Coronary artery (tissue), 2 donors: Measurements from ENCODE around the gene RASAL2.

Experiments used
- DNase-seq: peaks from one replicate; pipeline ENCODE4 v3.0.0-alpha.2; 2017; ENCODE audit warnings: low spot score
- H3K27ac ChIP-seq, 2 donors: fragments of 200-600 bp; sonication (generic); one replicate each; pipeline ENCODE4 v1.5.1; 2016 to 2019
- H3K4me3 ChIP-seq: fragments of 200-600 bp; sonication (generic); 2 replicates; pipeline ENCODE4 v1.5.1; 2016; ENCODE audit warnings: mild to moderate bottlenecking, moderate library complexity
- TF ChIP-seq, protein P1 (sequence below): fragments of 200-600 bp; sonication (generic); IDR thresholded peaks from one replicate; pipeline ENCODE4 v1.5.1; 2019; ENCODE audit warnings: antibody characterized with exemption

The RASAL2 gene

DNA sequence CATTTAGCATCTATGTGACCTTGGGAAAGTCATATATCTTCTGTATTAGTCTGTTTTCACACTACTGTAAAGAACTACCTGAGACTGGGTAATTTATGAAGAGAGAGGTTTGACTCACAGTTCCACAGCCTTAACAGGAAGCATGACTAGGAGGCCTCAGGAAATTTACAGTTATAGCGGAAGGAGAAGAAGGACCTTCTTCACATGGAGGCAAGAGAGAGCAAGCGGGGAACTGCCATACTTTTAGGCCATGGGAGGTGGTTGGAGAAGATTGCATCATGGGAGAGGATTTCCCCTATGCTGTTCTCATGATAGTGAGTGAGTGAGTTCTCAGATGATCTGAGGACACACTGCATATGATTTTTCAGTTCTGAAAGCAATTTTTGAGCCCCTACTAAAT lies 315.0 kb downstream of the RASAL2 start:
- TF ChIP-seq, protein P1, sequence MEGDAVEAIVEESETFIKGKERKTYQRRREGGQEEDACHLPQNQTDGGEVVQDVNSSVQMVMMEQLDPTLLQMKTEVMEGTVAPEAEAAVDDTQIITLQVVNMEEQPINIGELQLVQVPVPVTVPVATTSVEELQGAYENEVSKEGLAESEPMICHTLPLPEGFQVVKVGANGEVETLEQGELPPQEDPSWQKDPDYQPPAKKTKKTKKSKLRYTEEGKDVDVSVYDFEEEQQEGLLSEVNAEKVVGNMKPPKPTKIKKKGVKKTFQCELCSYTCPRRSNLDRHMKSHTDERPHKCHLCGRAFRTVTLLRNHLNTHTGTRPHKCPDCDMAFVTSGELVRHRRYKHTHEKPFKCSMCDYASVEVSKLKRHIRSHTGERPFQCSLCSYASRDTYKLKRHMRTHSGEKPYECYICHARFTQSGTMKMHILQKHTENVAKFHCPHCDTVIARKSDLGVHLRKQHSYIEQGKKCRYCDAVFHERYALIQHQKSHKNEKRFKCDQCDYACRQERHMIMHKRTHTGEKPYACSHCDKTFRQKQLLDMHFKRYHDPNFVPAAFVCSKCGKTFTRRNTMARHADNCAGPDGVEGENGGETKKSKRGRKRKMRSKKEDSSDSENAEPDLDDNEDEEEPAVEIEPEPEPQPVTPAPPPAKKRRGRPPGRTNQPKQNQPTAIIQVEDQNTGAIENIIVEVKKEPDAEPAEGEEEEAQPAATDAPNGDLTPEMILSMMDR: no peak
- no peak overlapping the region for H3K4me3 ChIP-seq
- no peak for DNase-seq
- no peak overlapping the region for H3K27ac ChIP-seq

- Histone ChIP-seq H3K4me3 (no peak overlapping the region), H3K27ac (no peak overlapping the region)
- no peak for DNase-seq
- TF ChIP-seq, protein P1: no peak
Measured at GRCh38 chr1:178409541-178409940, 315.6 kb downstream of the RASAL2 start.

DNA sequence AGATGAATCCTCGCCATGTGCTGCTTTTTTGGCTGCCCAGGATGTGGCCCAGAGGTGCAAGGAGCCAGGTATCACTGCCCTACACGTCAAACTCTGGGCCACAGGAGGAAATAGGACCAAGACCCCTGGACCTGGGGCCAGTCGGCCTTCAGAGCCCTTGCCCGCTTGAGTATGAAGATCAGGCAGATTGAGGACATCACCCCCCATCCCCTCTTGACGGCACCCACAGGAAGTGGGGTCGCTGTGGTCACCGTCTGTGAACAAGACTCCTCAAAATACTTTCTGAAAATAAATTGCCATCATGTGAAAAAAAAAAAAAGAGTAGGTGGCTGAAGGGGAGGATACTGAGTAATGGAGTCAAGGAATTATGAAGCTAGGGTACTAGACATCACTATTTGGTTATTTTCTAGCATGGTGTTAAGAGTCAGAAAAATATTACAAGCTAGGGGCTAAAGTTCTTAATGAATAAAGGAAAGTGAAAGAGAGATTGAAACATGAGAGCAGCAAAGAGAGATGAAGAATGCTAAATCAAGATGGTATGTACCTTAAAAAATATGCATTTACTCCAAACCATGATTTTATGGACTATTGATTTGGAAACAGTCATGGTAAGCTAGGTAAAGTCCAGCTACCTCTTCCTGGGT lies 318.0 kb downstream of the RASAL2 start:
- no peak for DNase-seq
- Histone ChIP-seq H3K4me3 (no peak overlapping the region), H3K27ac (no peak overlapping the region)
- TF ChIP-seq, protein P1: no peak

DNA sequence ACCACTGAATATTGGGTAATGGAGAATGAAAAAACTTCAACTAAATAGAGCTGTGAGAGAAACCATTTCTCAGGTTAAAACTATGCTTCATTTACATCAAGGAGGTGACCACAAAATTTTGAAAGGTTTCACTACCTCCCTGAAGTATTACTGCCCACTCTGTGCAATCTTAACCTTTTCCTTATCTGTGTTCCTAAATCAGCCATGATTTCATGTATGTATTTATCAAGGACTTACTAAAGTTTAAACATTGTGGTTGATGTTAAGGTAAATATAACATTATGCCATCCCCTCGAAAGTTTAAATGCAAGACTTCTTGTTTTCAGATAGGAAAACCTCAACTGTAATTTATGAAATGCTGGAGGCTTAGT lies 318.5 kb downstream of the RASAL2 start:
- no peak overlapping the region for H3K27ac ChIP-seq
- H3K4me3 ChIP-seq: no peak overlapping the region
- TF ChIP-seq, protein P1: no peak

DNA sequence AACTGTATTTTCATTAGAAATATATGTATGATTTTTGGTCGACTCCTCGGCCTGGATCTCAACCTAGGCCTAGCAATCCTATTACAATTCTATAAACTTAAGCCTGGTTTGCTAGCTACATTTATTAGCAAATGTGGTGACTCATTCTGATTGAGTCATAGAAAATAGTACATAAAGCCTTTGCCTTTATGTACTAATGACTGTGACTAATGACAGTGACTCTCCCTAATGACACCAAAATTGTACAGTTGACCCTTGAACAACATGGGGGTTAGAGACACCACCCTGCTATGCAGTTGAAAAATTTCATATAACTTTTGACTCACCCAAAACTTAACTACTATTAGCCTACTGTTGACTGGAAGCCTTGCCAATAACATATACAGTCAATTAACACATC lies 324.0 kb downstream of the RASAL2 start:
- TF ChIP-seq, protein P1: no peak
- Histone ChIP-seq H3K4me3 (no peak overlapping the region), H3K27ac (no peak overlapping the region)
- DNase-seq: no peak

More for the DNA sequence above, 318.5 kb downstream of the RASAL2 start:
- no peak for DNase-seq

GRCh38 chr1:178418284-178418955 lies 324.5 kb downstream of the RASAL2 start:
- no peak for DNase-seq
- Histone ChIP-seq H3K4me3 (no peak overlapping the region), H3K27ac (no peak overlapping the region)
- TF ChIP-seq, protein P1: no peak

DNA sequence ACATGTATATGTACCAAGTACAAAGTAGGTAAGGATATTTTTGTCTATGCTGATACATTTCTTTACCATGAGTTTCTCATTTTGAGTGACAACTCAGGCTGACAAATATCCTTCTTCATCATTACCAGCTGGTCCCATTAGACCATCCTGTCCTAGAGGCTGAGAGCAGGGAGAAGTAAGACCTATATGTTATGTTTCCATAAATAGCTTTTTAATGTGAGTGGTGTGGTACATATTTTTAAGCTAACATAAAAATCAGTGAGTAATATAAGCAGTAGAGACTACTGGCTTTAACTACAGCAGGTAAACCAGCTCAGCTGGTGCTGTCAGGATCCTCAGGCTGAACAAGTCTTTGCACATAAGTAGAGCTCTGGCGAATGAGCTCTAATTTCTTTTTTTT lies 340.5 kb downstream of the RASAL2 start:
- TF ChIP-seq, protein P1: no peak
- DNase-seq: no peak
- H3K27ac ChIP-seq: no peak overlapping the region
- H3K4me3 ChIP-seq: no peak overlapping the region
